HG03097 (cell line): ENCODE results near the gene DRC1.

Source experiments
- ATAC-seq: cut with Tn5 transposase; IDR thresholded peaks from one replicate; pipeline ENCODE4 v1.9.1; 2021; ENCODE audit not compliant: unreplicated experiment, low FRiP score

The DRC1 gene

DNA sequence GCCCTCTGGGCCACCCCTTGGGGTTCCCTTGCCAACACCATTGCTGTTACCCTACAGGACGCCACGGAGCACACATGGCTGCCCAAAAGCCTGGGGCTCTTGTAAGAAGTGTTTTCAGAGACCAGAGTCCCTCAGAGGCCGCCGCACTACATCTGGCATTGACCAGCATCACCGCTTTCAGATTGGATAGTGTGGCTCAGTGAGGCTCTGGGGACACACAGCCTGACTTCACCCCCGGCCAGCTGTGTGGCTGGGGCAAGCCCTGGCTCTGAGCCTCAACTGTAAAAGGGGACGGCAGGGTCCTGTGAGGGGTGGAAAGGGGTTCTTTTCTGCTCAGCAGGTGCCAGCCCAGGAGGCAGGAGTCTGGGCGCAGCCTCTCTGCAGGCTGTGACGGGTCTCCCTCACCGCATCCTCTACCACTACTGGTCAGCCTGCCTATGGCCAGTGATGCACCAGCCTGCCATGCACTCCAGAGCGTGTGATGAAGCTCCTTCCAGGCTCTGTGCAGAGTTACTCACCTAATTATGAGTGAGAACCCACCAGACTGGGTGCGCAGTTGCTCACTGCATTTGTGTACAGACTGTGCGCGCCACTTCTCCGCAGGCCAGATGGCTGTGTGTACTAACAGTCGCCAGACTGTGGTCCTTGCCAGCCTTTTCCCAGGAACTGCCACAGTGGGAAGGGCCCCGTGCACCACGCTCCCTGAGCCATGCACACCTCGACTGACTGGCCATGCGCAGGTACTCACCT, 86.9 kb downstream of the DRC1 start:
- no peak for ATAC-seq

- ATAC-seq: no peak
Measured at GRCh38 chr2:26489213-26489850, 87.6 kb downstream of the DRC1 start.

DNA sequence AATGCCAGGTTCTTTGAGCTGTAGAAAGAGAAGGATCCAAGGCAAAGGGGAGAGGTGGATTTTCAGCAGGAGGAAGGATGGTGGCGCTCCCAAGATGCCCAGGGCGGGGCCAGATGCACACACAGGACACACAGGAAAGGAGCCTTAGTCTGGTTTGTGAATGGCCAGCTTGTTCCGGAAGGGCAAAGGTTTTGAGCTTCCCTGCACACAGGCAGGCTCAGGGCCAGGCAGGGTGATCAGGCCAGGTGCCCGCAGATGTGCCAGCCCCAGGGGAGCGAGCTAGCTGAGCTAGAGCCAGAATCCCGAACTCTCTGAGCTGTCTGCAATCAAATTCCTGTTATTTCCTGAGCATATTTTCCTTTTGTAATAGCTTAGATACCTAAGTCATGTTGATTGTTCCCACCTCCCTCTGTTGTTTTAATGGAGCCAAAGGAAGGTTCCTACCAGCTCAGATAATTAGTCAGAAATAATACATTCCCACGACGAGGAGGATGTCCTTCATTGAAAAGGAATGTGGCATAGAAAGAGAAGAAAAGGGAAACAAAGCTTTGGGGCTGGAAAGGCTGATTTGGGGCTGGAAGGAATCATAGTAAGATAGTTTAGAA, 89.9 kb downstream of the DRC1 start:
- ATAC-seq: no peak

GRCh38 chr2:26492749-26493515, 91.2 kb downstream of the DRC1 start:
- no peak for ATAC-seq

GRCh38 chr2:26493566-26493965, 91.8 kb downstream of the DRC1 start:
- ATAC-seq: no peak

- no peak for ATAC-seq
Measured at GRCh38 chr2:26494199-26494598, 92.5 kb downstream of the DRC1 start.

DNA sequence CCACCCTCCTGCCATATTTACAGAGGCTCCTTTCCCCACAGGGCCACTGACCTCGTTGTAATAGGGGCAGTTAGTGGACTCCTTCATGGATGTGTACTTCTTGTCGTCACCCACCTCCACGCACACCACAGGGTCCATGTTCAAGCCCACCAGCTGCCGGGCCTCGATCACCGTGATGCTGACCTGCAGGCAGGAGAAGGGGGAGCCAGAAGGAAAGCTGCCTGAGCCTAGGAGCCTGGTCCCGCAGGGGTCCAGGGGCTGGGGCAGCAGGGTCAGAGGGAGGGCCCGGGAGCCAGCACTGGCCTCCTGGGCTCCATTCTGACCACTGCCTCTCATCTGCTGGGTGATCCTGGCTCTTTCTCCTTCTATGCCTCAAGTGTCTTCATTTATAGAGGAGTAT, 93.2 kb downstream of the DRC1 start:
- no peak for ATAC-seq

- ATAC-seq: no peak
Measured at GRCh38 chr2:26495705-26496297, 94.1 kb downstream of the DRC1 start.

DNA sequence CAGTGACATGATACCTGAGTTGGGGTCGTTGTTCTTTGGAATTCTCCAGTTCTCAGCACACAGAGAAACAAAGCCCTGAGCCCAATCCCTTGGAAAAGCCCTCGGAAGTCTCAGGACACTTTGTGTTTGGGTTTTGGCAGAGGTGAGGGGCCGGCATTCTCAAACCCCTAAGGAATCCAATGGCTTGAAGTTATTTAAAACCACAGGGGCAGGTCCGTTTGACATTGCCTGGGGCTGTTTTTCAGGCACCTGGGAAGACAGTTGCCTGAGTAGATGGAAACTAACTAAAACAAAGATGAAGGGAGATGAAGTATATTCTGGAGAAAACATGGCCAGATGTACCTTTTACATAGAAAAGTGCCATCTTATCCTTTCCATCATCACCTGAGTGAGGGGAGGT, 98.7 kb downstream of the DRC1 start:
- ATAC-seq: no peak

- ATAC-seq: no peak
Measured at GRCh38 chr2:26503231-26503880, 101.6 kb downstream of the DRC1 start.

- no peak for ATAC-seq
Measured at GRCh38 chr2:26504002-26504401, 102.3 kb downstream of the DRC1 start.

- no peak for ATAC-seq
Measured at GRCh38 chr2:26506279-26506678, 104.6 kb downstream of the DRC1 start.
